Measurements from ENCODE around the gene AFAP1. TPM values are rescaled to one million over a fixed set of nuclear protein-coding genes. Genes with fewer than 3 reads are reported as not detected.

AFAP1 gene
- total RNA-seq, 2 donors from 2014 or later, result 32.1 to 40.1 TPM

- Histone ChIP-seq H3K9me3 (no peaks in the 10 kb centered on the region), H3K4me1 (ENCODE audit: control insufficient read depth in 1 of 2, low read depth in 2 of 2) (peaks cover 0 to 35% of the 10 kb centered on the region in 2 donors), H3K4me3 (peak overlapping the region; percentile 79), H3K36me3 (no peaks in the 10 kb centered on the region), H3K27me3 (replicated peaks; ENCODE audit: insufficient read depth) (no peaks in the 10 kb centered on the region), H3K27ac (peak overlapping the region; percentile 80 to 85)
- DNase-seq (ENCODE audit: low spot score) (no peak), ATAC-seq (ENCODE audit: insufficient number of reproducible peaks, low FRiP score, low read depth) (peak; percentile 24)
- no peak for TF ChIP-seq CTCF (IDR thresholded peaks at IDR 0.05)
Observed at GRCh38 chr4:7938609-7939376, 868 bp downstream of the AFAP1 start.

DNA sequence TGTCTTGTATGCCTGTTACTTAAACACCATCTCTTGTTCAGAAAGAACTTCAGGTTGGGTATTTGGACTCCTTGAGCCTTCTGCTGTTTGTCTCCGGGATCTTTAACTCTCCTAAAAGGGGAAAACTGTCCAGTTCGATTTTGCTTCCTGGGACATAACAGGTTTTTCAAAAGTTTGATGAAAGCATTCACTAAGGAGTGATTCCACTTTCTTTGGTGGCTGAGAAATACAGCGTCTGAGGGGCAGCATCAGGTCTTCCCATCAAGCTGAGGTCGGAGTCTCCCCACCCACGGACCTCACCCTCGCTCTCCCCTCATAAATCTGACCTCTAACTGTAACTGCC is 1.4 kb downstream of the AFAP1 start:
- no peaks in the 10 kb centered on the region for H3K9me3 ChIP-seq
- no peak for ATAC-seq (ENCODE audit: insufficient number of reproducible peaks, low FRiP score, low read depth)
- peaks cover 0 to 35% of the 10 kb centered on the region in 2 donors for H3K4me1 ChIP-seq (ENCODE audit: control insufficient read depth in 1 of 2, low read depth in 2 of 2)

GRCh38 chr4:7937006-7937405 is 2.7 kb downstream of the AFAP1 start:
- Histone ChIP-seq H3K4me1 (ENCODE audit: control insufficient read depth in 1 of 2, low read depth in 2 of 2) (peaks cover 0 to 35% of the 10 kb centered on the region in 2 donors), H3K9me3 (no peaks in the 10 kb centered on the region), H3K27me3 (replicated peaks; ENCODE audit: insufficient read depth) (no peaks in the 10 kb centered on the region), H3K27ac (no peak overlapping the region), H3K4me3 (peak overlapping the region; percentile 79), H3K36me3 (no peaks in the 10 kb centered on the region)
- TF ChIP-seq CTCF (IDR thresholded peaks at IDR 0.05), result no peak
- no peak for DNase-seq (ENCODE audit: low spot score)
- ATAC-seq (ENCODE audit: insufficient number of reproducible peaks, low FRiP score, low read depth), result no peak

More for the DNA sequence above, 1.4 kb downstream of the AFAP1 start:
- no peaks in the 10 kb centered on the region for H3K36me3 ChIP-seq
- H3K27ac ChIP-seq, result peak overlapping the region; percentile 80 to 85
- peak overlapping the region; percentile 79 for H3K4me3 ChIP-seq
- DNase-seq (ENCODE audit: low spot score), result no peak
- no peak for TF ChIP-seq CTCF (IDR thresholded peaks at IDR 0.05)
- H3K27me3 ChIP-seq (replicated peaks; ENCODE audit: insufficient read depth), result no peaks in the 10 kb centered on the region

DNA sequence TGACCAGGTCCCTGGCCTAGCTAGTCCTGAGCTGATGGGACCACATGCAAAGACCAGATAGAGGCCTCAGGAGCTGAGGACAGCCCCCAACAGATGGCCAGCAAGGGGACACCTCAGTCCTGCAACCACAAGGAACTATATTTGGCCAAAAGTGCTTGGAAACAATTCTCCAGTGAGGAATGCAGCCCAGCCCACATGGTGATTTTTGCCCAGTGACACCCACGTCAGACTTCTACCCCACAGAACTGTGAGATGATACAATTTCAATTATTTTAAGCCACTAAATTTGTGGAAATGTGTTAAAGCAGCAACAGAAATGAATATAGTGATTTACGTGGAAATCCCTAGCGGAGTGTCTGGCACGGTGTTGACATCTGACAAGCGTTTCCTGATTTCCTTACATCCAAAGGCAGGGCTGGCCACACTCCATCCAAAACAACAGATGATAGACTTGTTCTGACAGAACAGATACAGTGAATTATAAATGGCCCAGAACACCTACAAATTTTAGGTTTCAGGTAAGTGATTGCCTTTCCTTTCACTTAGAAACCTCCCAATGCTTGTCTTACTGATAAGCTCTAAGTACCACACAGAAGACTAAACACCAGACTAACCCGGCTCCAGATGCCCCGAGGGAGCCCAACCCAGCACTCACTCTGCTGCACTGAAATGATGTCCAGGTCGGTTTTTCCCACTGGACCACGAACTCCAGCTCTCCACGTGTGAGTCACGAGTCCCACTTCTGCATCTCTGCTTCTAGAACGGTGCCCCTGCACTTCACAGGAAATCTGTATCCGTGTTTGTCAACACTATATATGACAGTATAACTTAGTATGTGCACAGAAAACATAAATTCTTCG is 5.8 kb downstream of the AFAP1 start:
- H3K27ac ChIP-seq, result no peak overlapping the region
- H3K27me3 ChIP-seq (replicated peaks; ENCODE audit: insufficient read depth), result no peaks in the 10 kb centered on the region
- DNase-seq (ENCODE audit: low spot score) (no peak), ATAC-seq (ENCODE audit: insufficient number of reproducible peaks, low FRiP score, low read depth) (no peak)
- no peaks in the 10 kb centered on the region for H3K36me3 ChIP-seq
- peaks cover 0 to 45% of the 10 kb centered on the region in 2 donors for H3K4me1 ChIP-seq (ENCODE audit: control insufficient read depth in 1 of 2, low read depth in 2 of 2)
- no peak overlapping the region for H3K4me3 ChIP-seq
- no peak for TF ChIP-seq CTCF (IDR thresholded peaks at IDR 0.05)
- no peaks in the 10 kb centered on the region for H3K9me3 ChIP-seq

GRCh38 chr4:7932287-7932686 is 7.4 kb downstream of the AFAP1 start:
- no peak overlapping the region for H3K27ac ChIP-seq
- H3K9me3 ChIP-seq, result no peaks in the 10 kb centered on the region
- no peaks in the 10 kb centered on the region for H3K27me3 ChIP-seq (replicated peaks; ENCODE audit: insufficient read depth)
- ATAC-seq (ENCODE audit: insufficient number of reproducible peaks, low FRiP score, low read depth) (no peak), DNase-seq (ENCODE audit: low spot score) (no peak)
- peaks cover 0 to 37% of the 10 kb centered on the region in 2 donors for H3K4me1 ChIP-seq (ENCODE audit: control insufficient read depth in 1 of 2, low read depth in 2 of 2)
- TF ChIP-seq CTCF (IDR thresholded peaks at IDR 0.05), result no peak
- H3K4me3 ChIP-seq, result no peak overlapping the region
- H3K36me3 ChIP-seq, result no peaks in the 10 kb centered on the region

All from thoracic aorta (tissue), 2 donors.